GM06990 (cell line): ENCODE measurements around the gene GPR75.

ENCODE experiments used
- DNase-seq: peaks from one replicate; pipeline ENCODE4 v3.0.0-alpha.2; 2011; ENCODE audit not compliant: insufficient read length; ENCODE audit errors: extremely low read depth
- H3K27me3 ChIP-seq: replicated peaks from 2 replicates; pipeline ENCODE4 v1.6.0; 2011; ENCODE audit warnings: low read length; ENCODE audit not compliant: control insufficient read depth, insufficient read depth
- H3K36me3 ChIP-seq: 2 replicates; pipeline ENCODE4 v1.5.1; 2011; ENCODE audit warnings: low read length; ENCODE audit not compliant: control insufficient read depth, insufficient read depth
- H3K4me3 ChIP-seq: replicated peaks from 2 replicates; pipeline ENCODE4 v1.5.1; 2011; ENCODE audit warnings: low read depth, mild to moderate bottlenecking, control low read depth, low read length
- CTCF ChIP-seq: IDR thresholded peaks from 2 replicates; pipeline ENCODE4 v1.5.1; 2011; ENCODE audit warnings: low read length, control low read depth, mild to moderate bottlenecking, inconsistent platforms; ENCODE audit not compliant: insufficient read depth, poor library complexity, severe bottlenecking

Gene GPR75

GRCh38 chr2:53859206-53860181, at the start of gene GPR75:
TSS of gene GPR75 (minus strand) at chr2:53859967. CDS start at chr2:53854756, 5,211 bp downstream.
- peaks cover under 1% of the 10 kb centered on the region; the same call in 1 of the 2 replicates for H3K36me3 ChIP-seq
- no peaks in the 10 kb centered on the region for H3K27me3 ChIP-seq

GRCh38 chr2:53907582-53907981, 47.8 kb upstream of the GPR75 start:
- Histone ChIP-seq H3K4me3 (no peak overlapping the region), H3K27me3 (no peaks in the 10 kb centered on the region), H3K36me3 (peaks cover 4% of the 10 kb centered on the region)
- no peak for TF ChIP-seq CTCF
- DNase-seq = no peak

More at GRCh38 chr2:53859206-53860181, at the start of gene GPR75:
- no peak for TF ChIP-seq CTCF
- DNase-seq = no peak
- no peak within 1 kb of the TSS for H3K4me3 ChIP-seq

- H3K36me3 ChIP-seq = peaks cover 8% of the 10 kb centered on the region
- H3K27me3 ChIP-seq = no peaks in the 10 kb centered on the region
- DNase-seq = no peak
- TF ChIP-seq CTCF = no peak
- no peak overlapping the region for H3K4me3 ChIP-seq
Observed at GRCh38 chr2:53905396-53905795, 45.6 kb upstream of the GPR75 start.

GRCh38 chr2:53903011-53903410, 43.2 kb upstream of the GPR75 start:
- H3K4me3 ChIP-seq = no peak overlapping the region

GRCh38 chr2:53901192-53901591, 41.4 kb upstream of the GPR75 start:
- no peaks in the 10 kb centered on the region for H3K27me3 ChIP-seq
- TF ChIP-seq CTCF = no peak
- H3K36me3 ChIP-seq = peaks cover 7% of the 10 kb centered on the region
- no peak for DNase-seq
- no peak overlapping the region for H3K4me3 ChIP-seq

More at GRCh38 chr2:53903011-53903410, 43.2 kb upstream of the GPR75 start:
- no peak for TF ChIP-seq CTCF
- no peaks in the 10 kb centered on the region for H3K27me3 ChIP-seq
- no peak for DNase-seq
- peaks cover 7% of the 10 kb centered on the region for H3K36me3 ChIP-seq
